ENCODE measurements around the gene SLC23A1.

SLC23A1 gene

GRCh38 chr5:139407517-139407916 is 24.4 kb upstream of the SLC23A1 start:
- DNase-seq (ENCODE audit: low spot score): no peak

GRCh38 chr5:139406963-139407362 is 23.9 kb upstream of the SLC23A1 start:
- no peak for DNase-seq (ENCODE audit: low spot score)

GRCh38 chr5:139404484-139404840 is 21.4 kb upstream of the SLC23A1 start:
- no peak for DNase-seq (ENCODE audit: low spot score)

GRCh38 chr5:139403787-139404483 is 20.8 kb upstream of the SLC23A1 start, which contains the start of gene SPATA24:
SPATA24 (minus strand) TSS chr5:139404089; CDS start chr5:139404060, 29 bp downstream.
- peak; percentile 93 for DNase-seq (ENCODE audit: low spot score)

GRCh38 chr5:139403418-139403786 is 20.3 kb upstream of the SLC23A1 start:
- DNase-seq (ENCODE audit: low spot score): no peak

GRCh38 chr5:139402561-139403158 is 19.6 kb upstream of the SLC23A1 start:
- peak; percentile 69 for DNase-seq (ENCODE audit: low spot score)

GRCh38 chr5:139401546-139401945 is 18.4 kb upstream of the SLC23A1 start:
- no peak for DNase-seq (ENCODE audit: low spot score)

- DNase-seq (ENCODE audit: low spot score): no peak
Observed at GRCh38 chr5:139399501-139400121, 16.5 kb upstream of the SLC23A1 start.

GRCh38 chr5:139397921-139398320 is 14.8 kb upstream of the SLC23A1 start:
- DNase-seq (ENCODE audit: low spot score): no peak

GRCh38 chr5:139396691-139397090 is 13.6 kb upstream of the SLC23A1 start:
- DNase-seq (ENCODE audit: low spot score): no peak

- DNase-seq (ENCODE audit: low spot score): no peak
Observed at GRCh38 chr5:139395844-139396640, 12.9 kb upstream of the SLC23A1 start.

- no peak for DNase-seq (ENCODE audit: low spot score)
Observed at GRCh38 chr5:139394654-139395566, 11.8 kb upstream of the SLC23A1 start, which contains the start of gene PROB1. PROB1 (minus strand) TSS chr5:139395104; CDS start chr5:139395081, 23 bp downstream.

GRCh38 chr5:139394123-139394653 is 11.1 kb upstream of the SLC23A1 start:
- DNase-seq (ENCODE audit: low spot score): no peak

GRCh38 chr5:139393497-139394122 is 10.5 kb upstream of the SLC23A1 start:
- DNase-seq (ENCODE audit: low spot score): peak; percentile 58

- peak; percentile 92 for DNase-seq (ENCODE audit: low spot score)
Observed at GRCh38 chr5:139392678-139393496, 9.8 kb upstream of the SLC23A1 start.

- no peak for DNase-seq (ENCODE audit: low spot score)
Observed at GRCh38 chr5:139392324-139392677, 9.2 kb upstream of the SLC23A1 start.

- no peak for DNase-seq (ENCODE audit: low spot score)
Observed at GRCh38 chr5:139391570-139392323, 8.7 kb upstream of the SLC23A1 start.

GRCh38 chr5:139390639-139391569 is 7.8 kb upstream of the SLC23A1 start:
- no peak for DNase-seq (ENCODE audit: low spot score)
